Stimulated activated CD4-positive, alpha-beta T cell treated with anti-CD3 and anti-CD28 coated beads, Interleukin-15, amount 100 ng/mL, for 48 hours (primary cell): ENCODE data around the gene CTCFL.
"Not testable (repeated sequence)": the region's sequence is repeated elsewhere in the genome, so short reads cannot be mapped to it uniquely, and the experiment has no call there.

Experiments used
- DNase-seq, 2 donors: peaks; one replicate each; pipeline ENCODE4 v3.0.0-alpha.2; 2020; ENCODE audit warnings: low read depth in 2 of 2

Gene CTCFL

DNA sequence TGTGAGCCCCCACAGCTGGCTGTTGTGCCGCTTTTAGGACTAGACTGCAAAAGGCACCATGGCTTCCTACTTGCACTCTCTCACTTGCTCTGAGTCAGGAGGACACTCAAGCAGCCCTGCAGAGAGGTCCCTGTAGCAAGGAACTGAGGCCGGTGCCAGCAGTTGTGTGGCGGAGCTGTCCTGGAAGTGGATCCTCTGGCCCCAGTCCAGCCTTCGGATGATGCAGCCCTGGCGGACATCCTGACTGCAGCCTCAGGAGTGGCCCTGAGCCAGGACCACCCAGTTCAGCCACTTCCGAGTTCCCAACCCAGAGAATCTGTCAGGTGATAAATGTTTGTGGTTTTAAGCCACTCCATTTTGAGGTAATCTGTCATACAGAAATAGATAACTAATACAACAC, 17.5 kb downstream of the CTCFL start:
- DNase-seq, result no peak

DNA sequence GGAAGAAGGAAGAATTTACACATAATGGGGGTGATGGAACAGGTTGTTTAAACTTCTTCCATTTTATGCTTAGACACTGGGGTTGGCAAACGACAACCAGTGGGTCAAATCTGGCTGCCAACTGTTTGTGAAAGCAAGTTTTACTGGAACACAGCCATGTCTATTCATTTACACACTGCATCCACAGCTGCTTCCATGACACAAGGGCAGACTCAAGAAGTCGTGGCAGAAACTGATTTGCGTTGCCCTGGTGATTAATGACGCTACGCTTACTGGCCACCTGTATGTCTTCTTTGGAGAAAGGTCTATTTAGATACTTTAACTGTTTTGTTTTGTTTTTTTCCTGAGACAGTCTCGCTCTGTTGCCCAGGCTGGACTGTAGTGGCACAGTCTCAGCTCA, 19.0 kb downstream of the CTCFL start:
- no peak for DNase-seq

- DNase-seq, result no peak
These were observed 20.5 kb downstream of the CTCFL start for GRCh38 chr20:57504411-57504810.

DNA sequence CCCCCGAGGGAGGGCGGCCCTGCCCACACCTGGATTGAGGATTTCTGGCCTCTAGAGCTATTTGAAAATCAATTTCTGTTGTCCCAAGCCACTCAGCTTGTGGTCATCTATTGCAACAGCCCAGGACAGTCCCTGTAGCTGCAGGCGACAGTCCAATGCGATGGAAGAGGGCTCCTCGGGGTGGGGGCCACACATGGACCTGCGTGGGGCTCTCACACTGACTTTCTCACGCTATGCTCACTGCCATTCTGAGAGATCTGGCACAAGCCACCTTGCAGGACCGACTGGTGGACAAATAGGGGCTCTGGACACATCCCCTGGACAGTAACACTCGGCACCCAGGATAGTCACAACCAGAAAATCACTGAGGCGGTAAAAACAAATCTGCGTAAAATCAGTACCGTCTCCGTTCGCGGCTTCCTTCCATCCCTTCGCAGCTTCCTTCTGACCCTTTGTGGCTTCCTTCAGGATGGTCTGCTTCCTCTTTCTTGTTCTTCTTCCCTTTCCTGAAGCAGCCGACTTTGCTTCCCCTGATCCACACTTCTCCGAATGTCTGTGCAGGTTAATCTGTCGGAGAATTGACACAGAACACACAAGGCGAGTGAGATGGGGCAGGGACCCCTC, 21.8 kb downstream of the CTCFL start:
- no peak for DNase-seq

DNA sequence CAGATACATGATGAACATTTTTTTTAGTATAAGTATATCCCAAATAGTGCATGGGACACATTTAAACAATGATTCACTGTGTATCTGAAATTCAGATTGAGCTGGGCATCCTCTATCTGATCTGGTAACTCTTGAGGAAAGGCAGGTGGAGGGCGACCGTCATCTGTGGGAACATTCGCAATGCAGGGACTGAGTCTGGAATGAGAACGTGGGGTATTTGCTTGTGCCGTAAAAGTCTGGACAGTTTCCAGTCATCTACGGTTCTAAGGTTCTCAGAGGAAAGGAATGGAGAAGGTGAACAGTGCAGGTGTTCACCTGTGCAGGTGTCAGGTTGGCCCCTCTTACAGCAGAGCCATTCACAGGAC, 22.6 kb downstream of the CTCFL start:
- no peak for DNase-seq

DNA sequence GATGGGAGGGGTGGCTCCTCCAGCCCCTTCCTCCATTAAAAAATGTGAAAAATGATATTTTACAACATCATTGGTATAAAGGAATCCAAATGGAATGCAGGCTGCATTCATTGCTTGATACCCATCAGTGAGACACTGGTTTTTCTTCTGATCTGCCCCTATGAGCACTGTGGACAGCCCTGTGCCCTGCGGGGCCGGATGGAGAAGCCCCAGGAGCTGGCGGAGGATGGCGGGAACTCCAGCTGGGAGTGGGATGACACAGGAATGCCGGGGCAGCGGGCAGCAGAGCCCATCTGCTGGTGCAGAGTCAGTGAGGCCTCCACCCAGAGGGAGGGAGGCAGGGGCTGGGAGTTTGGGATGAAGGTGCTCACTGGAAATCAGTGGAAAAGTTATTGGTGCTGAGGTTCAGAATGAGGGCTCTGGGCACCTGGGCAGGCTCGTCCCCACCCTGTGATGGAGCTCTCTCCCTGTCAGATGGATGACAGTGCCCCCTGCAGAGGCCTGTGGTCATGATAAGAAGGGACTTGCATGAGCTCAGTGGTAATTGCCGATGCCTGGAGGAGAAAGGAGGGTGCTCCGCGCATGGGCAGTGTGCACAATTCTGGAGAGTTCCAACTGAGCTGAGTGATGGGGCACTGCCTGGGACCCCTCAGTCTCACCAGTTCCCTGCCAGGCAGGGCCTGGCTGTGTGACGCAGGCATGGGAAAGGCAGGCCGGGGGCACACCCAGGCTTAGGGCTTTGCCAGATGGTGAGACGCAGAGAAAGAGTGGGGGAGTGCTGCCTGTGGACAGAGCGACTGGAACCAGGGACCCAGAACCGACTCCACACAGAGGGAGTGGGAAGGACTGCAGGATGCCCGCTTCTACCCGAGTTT, 23.2 kb downstream of the CTCFL start:
- DNase-seq, result no peak

- DNase-seq, result no peak
These were observed 24.0 kb downstream of the CTCFL start for GRCh38 chr20:57500962-57501361.

DNA sequence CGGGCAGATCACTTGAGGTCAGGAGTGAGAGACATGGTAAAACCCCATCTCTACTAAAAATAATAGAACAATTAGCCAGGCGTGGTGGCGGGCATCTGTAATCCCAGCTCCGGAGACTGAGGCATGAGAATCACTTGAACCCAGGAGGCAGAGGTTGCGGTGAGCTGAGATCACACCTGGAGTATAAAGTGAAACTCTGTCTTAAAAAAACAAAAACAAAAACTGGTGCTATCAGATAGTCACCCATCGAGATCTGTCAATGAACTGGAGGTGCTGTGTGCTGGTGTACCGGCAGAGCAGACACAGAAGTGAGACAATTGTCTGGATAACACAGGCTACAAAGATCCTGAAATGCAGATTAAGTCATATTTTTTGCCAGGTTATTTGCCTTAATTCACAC, 24.7 kb downstream of the CTCFL start:
- DNase-seq, result no peak

GRCh38 chr20:57499676-57500075, 25.3 kb downstream of the CTCFL start:
- DNase-seq, result no peak

DNA sequence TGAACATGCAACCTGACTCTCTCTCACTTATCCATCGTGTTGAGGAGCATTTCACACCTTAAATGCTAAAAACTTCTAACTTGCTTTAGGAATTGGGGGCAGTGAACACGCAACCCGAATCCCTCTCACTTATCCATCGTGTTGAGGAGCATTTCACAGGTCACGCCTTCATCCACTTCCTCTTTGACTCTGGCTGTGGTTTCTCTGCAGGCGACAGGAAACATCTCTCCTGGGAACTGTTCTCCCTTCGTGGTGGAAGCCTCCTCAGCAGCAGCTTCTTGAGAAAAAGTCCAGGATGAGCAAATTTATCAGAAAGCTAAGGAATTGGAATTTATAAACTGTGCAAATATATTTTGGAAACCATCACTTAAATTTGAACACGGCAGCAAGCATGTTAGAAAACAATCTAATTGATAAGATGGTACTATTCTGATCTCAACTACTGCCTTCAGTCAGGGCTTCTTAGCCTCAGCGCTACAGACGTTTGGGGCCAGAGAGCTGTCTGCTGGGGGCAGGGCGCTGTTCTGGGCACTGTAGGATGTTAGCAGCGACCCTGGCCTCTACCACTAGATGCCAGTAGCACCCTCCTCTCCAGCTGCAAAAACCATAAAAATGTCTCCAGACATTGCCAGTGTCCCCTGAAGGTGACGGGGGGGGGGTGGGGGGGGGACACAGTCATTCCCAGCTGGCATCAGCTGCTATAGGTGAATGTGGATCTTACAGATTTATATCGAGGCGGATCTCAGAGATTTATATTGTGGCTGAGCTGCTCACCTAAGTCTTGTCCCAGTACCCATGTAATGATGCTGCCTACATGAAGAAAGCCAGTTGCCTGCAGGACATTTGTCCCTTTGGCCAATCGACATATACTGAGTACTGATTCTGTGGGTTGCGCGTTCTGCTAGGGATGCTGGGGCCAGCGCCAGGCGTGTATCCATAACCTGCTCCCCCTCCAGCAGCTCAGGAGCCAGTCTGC, 26.2 kb downstream of the CTCFL start:
- DNase-seq, result peak; percentile 26 to 27

- no peak for DNase-seq
These were observed 28.3 kb downstream of the CTCFL start for GRCh38 chr20:57496592-57496991.

DNA sequence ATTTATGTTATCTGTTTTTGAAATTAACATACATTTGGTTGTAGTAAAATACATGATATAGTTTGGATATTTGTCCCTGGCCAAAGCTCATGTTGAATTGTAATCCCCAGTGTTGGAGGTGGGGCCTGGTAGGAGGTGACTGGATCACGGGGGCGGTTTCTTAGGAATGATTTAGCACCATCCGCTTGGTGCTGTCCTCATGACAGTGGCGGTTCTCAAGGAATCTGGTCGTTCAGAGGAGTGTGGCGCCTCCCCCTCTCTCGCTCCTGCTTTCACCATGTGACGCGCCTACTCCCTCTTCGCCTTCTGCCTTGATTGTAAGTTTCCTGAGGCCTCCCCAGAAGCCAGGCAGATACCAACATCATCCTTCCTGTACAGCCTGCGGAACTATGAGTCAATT, 29.0 kb downstream of the CTCFL start:
- no peak for DNase-seq

DNA sequence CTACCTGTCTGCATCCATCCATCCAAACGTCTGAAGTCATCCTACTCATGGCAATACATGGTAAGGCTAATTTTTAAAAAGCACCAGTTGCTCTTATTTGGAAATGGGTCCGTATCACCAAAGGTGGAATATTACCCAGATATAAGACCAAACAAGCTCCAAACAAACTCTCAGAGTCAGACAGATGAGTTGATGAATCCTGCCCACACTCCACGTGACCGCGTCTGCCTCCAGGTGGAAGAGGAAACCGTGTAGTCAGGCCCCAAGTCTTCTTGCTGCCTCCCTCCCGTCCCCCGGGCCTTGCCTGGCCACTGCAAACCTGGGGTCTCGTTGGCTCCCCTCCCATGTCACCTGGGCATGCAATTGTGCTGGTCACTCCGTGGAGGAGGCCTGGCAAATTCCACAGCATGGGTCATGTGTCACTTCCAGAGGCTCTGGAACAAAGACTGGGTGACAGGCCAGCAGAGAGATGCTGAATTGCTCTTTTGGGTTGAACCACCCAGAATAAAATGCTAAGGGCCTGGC, 31.8 kb downstream of the CTCFL start:
- no peak for DNase-seq

DNA sequence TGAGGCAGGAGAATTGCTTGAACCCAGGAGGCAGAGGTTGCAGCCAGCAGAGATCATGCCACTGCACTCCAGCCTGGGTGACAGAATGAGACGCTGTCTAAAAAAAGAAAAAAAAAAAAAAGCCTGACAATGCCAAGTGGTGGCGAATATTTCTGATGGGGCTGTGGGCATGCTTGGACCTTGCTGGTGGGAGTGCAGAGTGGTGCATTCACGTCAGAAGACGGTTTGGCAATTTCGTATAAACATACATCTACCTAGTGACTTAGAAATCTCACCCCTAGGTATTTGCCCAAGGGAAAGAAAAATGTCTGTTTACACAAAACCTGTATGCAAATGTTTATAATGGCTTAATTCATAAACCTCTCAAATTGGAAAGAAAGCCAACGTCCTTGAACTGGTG, 33.6 kb downstream of the CTCFL start:
- DNase-seq, result no peak

DNA sequence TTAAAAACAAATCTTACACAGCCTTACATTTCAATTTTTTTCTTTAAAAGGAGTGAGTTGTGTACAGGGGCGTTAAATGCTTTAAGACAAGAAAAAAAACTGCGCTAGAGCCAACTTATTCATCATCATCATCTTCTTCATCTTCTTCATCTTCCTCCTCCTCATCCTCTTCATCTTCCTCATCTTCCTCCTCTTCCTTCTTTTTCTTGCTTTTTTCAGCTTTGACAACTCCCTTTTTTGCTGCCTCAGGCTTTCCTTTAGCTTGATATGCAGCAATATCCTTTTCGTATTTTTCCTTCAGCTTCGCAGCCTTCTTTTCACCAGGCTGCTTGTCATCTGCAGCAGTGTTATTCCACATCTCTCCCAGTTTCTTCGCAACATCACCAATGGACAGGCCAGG, 36.7 kb downstream of the CTCFL start:
- not testable (repeated sequence) for DNase-seq

GRCh38 chr20:57485770-57486169, 39.2 kb downstream of the CTCFL start:
- no peak for DNase-seq

- DNase-seq, result no peak
These were observed 40.2 kb downstream of the CTCFL start for GRCh38 chr20:57484772-57485171.

- DNase-seq, result no peak
These were observed 41.5 kb downstream of the CTCFL start for GRCh38 chr20:57483287-57484050.

DNA sequence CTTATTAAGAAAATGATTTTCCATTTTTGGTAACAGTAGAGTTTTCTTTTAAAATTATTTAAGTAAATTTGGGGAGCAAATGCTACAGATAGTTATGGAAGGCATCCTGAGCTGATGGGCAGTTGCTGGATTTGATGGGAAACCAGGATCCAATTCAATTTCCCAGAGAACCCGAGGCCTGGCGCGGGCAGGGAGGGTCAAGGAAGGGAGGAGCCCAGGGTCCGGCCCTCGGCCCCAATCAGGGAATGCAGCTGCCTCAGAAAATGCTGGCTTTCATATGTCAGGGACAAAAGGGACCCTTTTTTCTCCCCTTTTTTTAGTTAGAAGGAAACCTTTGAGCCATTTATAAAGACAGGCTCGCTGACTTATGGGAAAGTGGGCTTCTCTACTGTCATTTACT, 42.1 kb downstream of the CTCFL start:
- no peak for DNase-seq

- DNase-seq, result no peak
These were observed 42.8 kb downstream of the CTCFL start for GRCh38 chr20:57482148-57482547.

DNA sequence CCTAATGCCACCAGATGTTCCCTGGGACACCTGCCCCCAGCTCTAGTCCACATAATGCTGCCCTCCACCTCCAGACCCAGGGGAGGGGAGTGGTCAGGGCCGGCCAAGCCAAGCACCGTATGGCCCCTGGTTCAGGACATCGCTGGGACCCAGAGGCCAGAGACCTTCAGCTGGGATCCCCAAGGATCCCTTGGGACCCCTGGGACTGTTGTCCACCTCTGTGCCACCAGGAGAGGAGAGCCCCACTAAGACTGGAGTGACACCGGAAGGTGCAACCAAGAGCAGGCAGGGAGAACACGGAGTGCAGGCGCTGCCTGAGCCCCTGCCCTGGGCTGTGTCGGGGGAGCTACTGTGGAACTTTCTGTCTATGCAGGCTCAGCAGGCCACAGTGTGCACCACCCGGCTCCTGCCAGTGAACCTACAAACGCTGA, 43.6 kb downstream of the CTCFL start:
- DNase-seq, result no peak
